Liver (tissue), 9 donors: ENCODE data around the gene NPIPB2. TPM values are rescaled to one million over a fixed set of nuclear protein-coding genes. Genes with fewer than 3 reads are reported as not detected.

Experiments
- DNase-seq: peaks from one replicate; pipeline ENCODE4 v3.0.0-alpha.2; 2017; ENCODE audit warnings: low spot score
- H3K27ac ChIP-seq, 2 donors: one replicate each; pipeline ENCODE4 v1.7.0; 2013; ENCODE audit warnings: inconsistent platforms in 2 of 2, low read length in 2 of 2, control low read depth in 1 of 2, low read depth in 1 of 2, mild to moderate bottlenecking in 1 of 2
- H3K27me3 ChIP-seq, 4 donors: one replicate each; pipeline versions ENCODE4 v1.6.1 to v1.7.0; 2013; ENCODE audit warnings: low read length in 3 of 4, inconsistent platforms in 1 of 4, mild to moderate bottlenecking in 1 of 4, moderate library complexity in 1 of 4; ENCODE audit not compliant: control insufficient read depth in 4 of 4, insufficient read depth in 4 of 4
- H3K36me3 ChIP-seq, 4 donors: one replicate each; pipeline versions ENCODE4 v1.6.1 to v1.7.0; 2013; ENCODE audit warnings: low read length in 3 of 4, mild to moderate bottlenecking in 3 of 4, low read depth in 1 of 4, moderate library complexity in 1 of 4; ENCODE audit not compliant: control insufficient read depth in 4 of 4, insufficient read depth in 3 of 4
- H3K4me1 ChIP-seq, 4 donors: one replicate each; pipeline versions ENCODE4 v1.6.1 to v1.7.0; 2013; ENCODE audit warnings: low read length in 3 of 4, mild to moderate bottlenecking in 3 of 4, moderate library complexity in 1 of 4; ENCODE audit not compliant: control insufficient read depth in 4 of 4, insufficient read depth in 4 of 4
- H3K4me3 ChIP-seq, 3 donors: one replicate each; pipeline versions ENCODE4 v1.6.1 to v1.7.0; 2013; ENCODE audit warnings: low read length in 3 of 3, control low read depth in 1 of 3, low read depth in 1 of 3, mild to moderate bottlenecking in 1 of 3
- H3K9ac ChIP-seq, 2 donors: one replicate each; pipeline ENCODE4 v1.7.0; 2013; ENCODE audit warnings: low read length in 2 of 2, mild to moderate bottlenecking in 2 of 2, moderate library complexity in 2 of 2, control low read depth in 1 of 2, low read depth in 1 of 2
- H3K9me3 ChIP-seq, 4 donors: one replicate each; pipeline versions ENCODE4 v1.6.1 to v1.7.0; 2013; ENCODE audit warnings: low read length in 3 of 4; ENCODE audit not compliant: control insufficient read depth in 4 of 4
- EGR1 ChIP-seq, 2 donors: IDR thresholded peaks; 2 replicates each; pipeline ENCODE4 v1.6.1; 2016 to 2018; ENCODE audit warnings: antibody characterized with exemption in 2 of 2, low read depth in 2 of 2
- FOXA1 ChIP-seq: IDR thresholded peaks from 2 replicates; pipeline ENCODE4 v1.6.1; 2016; ENCODE audit warnings: antibody characterized with exemption
- FOXA2 ChIP-seq: IDR thresholded peaks from 2 replicates; pipeline ENCODE4 v1.6.1; 2016; ENCODE audit warnings: antibody characterized with exemption
- GABPA ChIP-seq, 2 donors: IDR thresholded peaks in 1 of 2; conservative IDR thresholded peaks in 1 of 2; 2 replicates each; pipeline ENCODE4 v1.6.1; 2016; ENCODE audit warnings: antibody characterized with exemption in 2 of 2, mild to moderate bottlenecking in 1 of 2, moderate library complexity in 1 of 2
- HNF4A ChIP-seq, 2 donors: conservative IDR thresholded peaks; 2 replicates each; pipeline ENCODE4 v1.6.1; 2016; ENCODE audit warnings: antibody characterized with exemption in 2 of 2, mild to moderate bottlenecking in 2 of 2
- HNF4G ChIP-seq: IDR thresholded peaks from 2 replicates; pipeline ENCODE4 v1.6.1; 2016; ENCODE audit warnings: antibody characterized with exemption
- JUND ChIP-seq, 2 donors: IDR thresholded peaks; 2 replicates each; pipeline ENCODE4 v1.6.1; 2016; ENCODE audit warnings: antibody characterized with exemption in 2 of 2
- NR2F2 ChIP-seq: IDR thresholded peaks from 2 replicates; pipeline ENCODE4 v1.6.1; 2016; ENCODE audit warnings: antibody characterized with exemption
- RAD21 ChIP-seq, 2 donors: IDR thresholded peaks; 2 replicates each; pipeline ENCODE4 v1.6.1; 2016; ENCODE audit warnings: antibody characterized with exemption in 2 of 2, mild to moderate bottlenecking in 2 of 2
- RXRA ChIP-seq, 2 donors: IDR thresholded peaks; 2 replicates each; pipeline ENCODE4 v1.6.1; 2017 to 2018; ENCODE audit warnings: antibody characterized with exemption in 2 of 2, mild to moderate bottlenecking in 1 of 2
- SP1 ChIP-seq: IDR thresholded peaks from 2 replicates; pipeline ENCODE4 v1.6.1; 2018; ENCODE audit warnings: antibody characterized with exemption, mild to moderate bottlenecking
- TAF1 ChIP-seq: conservative IDR thresholded peaks from 2 replicates; pipeline ENCODE4 v1.6.1; 2016; ENCODE audit warnings: antibody characterized with exemption, mild to moderate bottlenecking
- YY1 ChIP-seq: IDR thresholded peaks from 2 replicates; pipeline ENCODE4 v1.6.1; 2016; ENCODE audit warnings: antibody characterized with exemption, mild to moderate bottlenecking
- WGBS: extraction: QIAGEN DNeasy Blood & Tissue Kit; methylation state at CpG from one replicate; pipeline ENCODE4 v1.1.7; 2013; 5-methylcytosine and 5-hydroxymethylcytosine counted together
- polyA plus RNA-seq, 2 donors: library from polyadenylated mRNA; stranded (reverse) in 1 of 2; unstranded in 1 of 2; fragments of 200-250 nt in 1 of 2; fragments of >200 nt in 1 of 2; fragmentation: Nextera tagmentation in 1 of 2; extraction: Ambion mirVana in 1 of 2; gene quantifications; one replicate each; pipeline versions ENCODE4 v1.2.1 to v1.2.3, GENCODE V29; 2013 to 2015
- total RNA-seq, 2 donors: library from RNA; depleted of rRNA; stranded (reverse); fragments of >200 nt; gene quantifications; one replicate each; pipeline ENCODE4 v1.2.3, GENCODE V29; 2014
- TF ChIP-seq, protein P1 (sequence below): IDR thresholded peaks from 2 replicates; pipeline ENCODE4 v1.6.1; 2016; ENCODE audit warnings: antibody characterized with exemption
- TF ChIP-seq, protein P2 (sequence below): IDR thresholded peaks from 2 replicates; pipeline ENCODE4 v1.6.1; 2016; ENCODE audit warnings: antibody characterized with exemption
- TF ChIP-seq, protein P3 (sequence below): IDR thresholded peaks from 2 replicates; pipeline ENCODE4 v1.6.1; 2016; ENCODE audit warnings: antibody characterized with exemption
- TF ChIP-seq, protein P4 (sequence below): fragments of 150-350 bp; IDR thresholded peaks from 2 replicates; pipeline ENCODE4 v1.5.1; 2017; ENCODE audit warnings: improper control_type of control experiment, low read depth, low read length; ENCODE audit not compliant: missing input control
- TF ChIP-seq, protein P5 (sequence below): IDR thresholded peaks from 2 replicates; pipeline ENCODE4 v1.6.1; 2016; ENCODE audit warnings: antibody characterized with exemption, mild to moderate bottlenecking
- donor health status: healthy.
- donor health status: healthy.
- donor health status: healthy.
- donor health status: healthy.
- donor health status: healthy.

The NPIPB2 gene
- total and polyA plus RNA-seq, 4 donors: 0.75 to 4.9 (median 3.3) TPM

GRCh38 chr16:11896486-11897176 lies 45.2 kb downstream of the NPIPB2 start (continued):
- TF ChIP-seq, protein P1, sequence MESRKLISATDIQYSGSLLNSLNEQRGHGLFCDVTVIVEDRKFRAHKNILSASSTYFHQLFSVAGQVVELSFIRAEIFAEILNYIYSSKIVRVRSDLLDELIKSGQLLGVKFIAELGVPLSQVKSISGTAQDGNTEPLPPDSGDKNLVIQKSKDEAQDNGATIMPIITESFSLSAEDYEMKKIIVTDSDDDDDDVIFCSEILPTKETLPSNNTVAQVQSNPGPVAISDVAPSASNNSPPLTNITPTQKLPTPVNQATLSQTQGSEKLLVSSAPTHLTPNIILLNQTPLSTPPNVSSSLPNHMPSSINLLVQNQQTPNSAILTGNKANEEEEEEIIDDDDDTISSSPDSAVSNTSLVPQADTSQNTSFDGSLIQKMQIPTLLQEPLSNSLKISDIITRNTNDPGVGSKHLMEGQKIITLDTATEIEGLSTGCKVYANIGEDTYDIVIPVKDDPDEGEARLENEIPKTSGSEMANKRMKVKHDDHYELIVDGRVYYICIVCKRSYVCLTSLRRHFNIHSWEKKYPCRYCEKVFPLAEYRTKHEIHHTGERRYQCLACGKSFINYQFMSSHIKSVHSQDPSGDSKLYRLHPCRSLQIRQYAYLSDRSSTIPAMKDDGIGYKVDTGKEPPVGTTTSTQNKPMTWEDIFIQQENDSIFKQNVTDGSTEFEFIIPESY: no peak
- TF ChIP-seq, protein P2, sequence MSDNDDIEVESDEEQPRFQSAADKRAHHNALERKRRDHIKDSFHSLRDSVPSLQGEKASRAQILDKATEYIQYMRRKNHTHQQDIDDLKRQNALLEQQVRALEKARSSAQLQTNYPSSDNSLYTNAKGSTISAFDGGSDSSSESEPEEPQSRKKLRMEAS: no peak

GRCh38 chr16:11893571-11893970 lies 48.3 kb downstream of the NPIPB2 start:
- WGBS: 92% methylated on average over 2 of the region's 2 CpGs
- H3K27me3 ChIP-seq: no peaks in the 10 kb centered on the region
- H3K27ac ChIP-seq: no peak overlapping the region
- no peak overlapping the region for H3K4me3 ChIP-seq
- peaks cover 0 to 5% (median 1%) of the 10 kb centered on the region in 4 donors for H3K4me1 ChIP-seq
- no peak for DNase-seq
- TF ChIP-seq, protein P3, sequence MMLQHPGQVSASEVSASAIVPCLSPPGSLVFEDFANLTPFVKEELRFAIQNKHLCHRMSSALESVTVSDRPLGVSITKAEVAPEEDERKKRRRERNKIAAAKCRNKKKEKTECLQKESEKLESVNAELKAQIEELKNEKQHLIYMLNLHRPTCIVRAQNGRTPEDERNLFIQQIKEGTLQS: no peak
- TF ChIP-seq, protein P1: no peak
- no peak for TF ChIP-seq GABPA (IDR thresholded peaks at IDR 0.05 in 1 of 2, conservative IDR thresholded peaks at IDR 0.05 in 1 of 2)
- no peak for TF ChIP-seq NR2F2
- TF ChIP-seq EGR1 (IDR thresholded peaks at IDR 0.05; ENCODE audit: low read depth in 2 of 2): no peak
- TF ChIP-seq FOXA2: no peak
- no peak for TF ChIP-seq HNF4G
- TF ChIP-seq, protein P4, sequence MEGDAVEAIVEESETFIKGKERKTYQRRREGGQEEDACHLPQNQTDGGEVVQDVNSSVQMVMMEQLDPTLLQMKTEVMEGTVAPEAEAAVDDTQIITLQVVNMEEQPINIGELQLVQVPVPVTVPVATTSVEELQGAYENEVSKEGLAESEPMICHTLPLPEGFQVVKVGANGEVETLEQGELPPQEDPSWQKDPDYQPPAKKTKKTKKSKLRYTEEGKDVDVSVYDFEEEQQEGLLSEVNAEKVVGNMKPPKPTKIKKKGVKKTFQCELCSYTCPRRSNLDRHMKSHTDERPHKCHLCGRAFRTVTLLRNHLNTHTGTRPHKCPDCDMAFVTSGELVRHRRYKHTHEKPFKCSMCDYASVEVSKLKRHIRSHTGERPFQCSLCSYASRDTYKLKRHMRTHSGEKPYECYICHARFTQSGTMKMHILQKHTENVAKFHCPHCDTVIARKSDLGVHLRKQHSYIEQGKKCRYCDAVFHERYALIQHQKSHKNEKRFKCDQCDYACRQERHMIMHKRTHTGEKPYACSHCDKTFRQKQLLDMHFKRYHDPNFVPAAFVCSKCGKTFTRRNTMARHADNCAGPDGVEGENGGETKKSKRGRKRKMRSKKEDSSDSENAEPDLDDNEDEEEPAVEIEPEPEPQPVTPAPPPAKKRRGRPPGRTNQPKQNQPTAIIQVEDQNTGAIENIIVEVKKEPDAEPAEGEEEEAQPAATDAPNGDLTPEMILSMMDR: no peak
- TF ChIP-seq, protein P5, sequence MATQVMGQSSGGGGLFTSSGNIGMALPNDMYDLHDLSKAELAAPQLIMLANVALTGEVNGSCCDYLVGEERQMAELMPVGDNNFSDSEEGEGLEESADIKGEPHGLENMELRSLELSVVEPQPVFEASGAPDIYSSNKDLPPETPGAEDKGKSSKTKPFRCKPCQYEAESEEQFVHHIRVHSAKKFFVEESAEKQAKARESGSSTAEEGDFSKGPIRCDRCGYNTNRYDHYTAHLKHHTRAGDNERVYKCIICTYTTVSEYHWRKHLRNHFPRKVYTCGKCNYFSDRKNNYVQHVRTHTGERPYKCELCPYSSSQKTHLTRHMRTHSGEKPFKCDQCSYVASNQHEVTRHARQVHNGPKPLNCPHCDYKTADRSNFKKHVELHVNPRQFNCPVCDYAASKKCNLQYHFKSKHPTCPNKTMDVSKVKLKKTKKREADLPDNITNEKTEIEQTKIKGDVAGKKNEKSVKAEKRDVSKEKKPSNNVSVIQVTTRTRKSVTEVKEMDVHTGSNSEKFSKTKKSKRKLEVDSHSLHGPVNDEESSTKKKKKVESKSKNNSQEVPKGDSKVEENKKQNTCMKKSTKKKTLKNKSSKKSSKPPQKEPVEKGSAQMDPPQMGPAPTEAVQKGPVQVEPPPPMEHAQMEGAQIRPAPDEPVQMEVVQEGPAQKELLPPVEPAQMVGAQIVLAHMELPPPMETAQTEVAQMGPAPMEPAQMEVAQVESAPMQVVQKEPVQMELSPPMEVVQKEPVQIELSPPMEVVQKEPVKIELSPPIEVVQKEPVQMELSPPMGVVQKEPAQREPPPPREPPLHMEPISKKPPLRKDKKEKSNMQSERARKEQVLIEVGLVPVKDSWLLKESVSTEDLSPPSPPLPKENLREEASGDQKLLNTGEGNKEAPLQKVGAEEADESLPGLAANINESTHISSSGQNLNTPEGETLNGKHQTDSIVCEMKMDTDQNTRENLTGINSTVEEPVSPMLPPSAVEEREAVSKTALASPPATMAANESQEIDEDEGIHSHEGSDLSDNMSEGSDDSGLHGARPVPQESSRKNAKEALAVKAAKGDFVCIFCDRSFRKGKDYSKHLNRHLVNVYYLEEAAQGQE: no peak
- no peak for TF ChIP-seq FOXA1
- TF ChIP-seq YY1: no peak
- no peak for TF ChIP-seq RAD21 (IDR thresholded peaks at IDR 0.05)
- no peak for TF ChIP-seq HNF4A (conservative IDR thresholded peaks at IDR 0.05)
- no peak for TF ChIP-seq JUND (IDR thresholded peaks at IDR 0.05)
- no peak for TF ChIP-seq SP1
- TF ChIP-seq, protein P2: no peak
- no peak for TF ChIP-seq RXRA (IDR thresholded peaks at IDR 0.05)
- TF ChIP-seq TAF1: no peak
- H3K9ac ChIP-seq: no peak overlapping the region
- peaks cover 4 to 31% (median 23%) of the 10 kb centered on the region in 4 donors for H3K36me3 ChIP-seq
- no peaks in the 10 kb centered on the region for H3K9me3 ChIP-seq
